WTC11 (cell line): ENCODE results near the gene ZNF564.

Source experiments
- GRHL2 ChIP-seq: fragments of 250-450 bp; sonication (Bioruptor Pico); IDR thresholded peaks from 2 replicates; pipeline ENCODE4 v1.8.0; 2022; ENCODE audit warnings: mild to moderate bottlenecking, moderate library complexity; ENCODE audit not compliant: insufficient replicate concordance, severe bottlenecking
- IRF2 ChIP-seq: sonication (generic); formaldehyde crosslinking; IDR thresholded peaks from 2 replicates; pipeline ENCODE4 v1.8.0; 2022; ENCODE audit warnings: low read depth, missing genetic modification reagents, borderline replicate concordance
- NFE2L1 ChIP-seq: sonication (generic); formaldehyde crosslinking; IDR thresholded peaks from 2 replicates; pipeline ENCODE4 v1.8.1; 2023; ENCODE audit warnings: missing genetic modification reagents
- RELA ChIP-seq: sonication (generic); formaldehyde crosslinking; IDR thresholded peaks from 2 replicates; pipeline ENCODE4 v1.8.1; 2022; ENCODE audit warnings: missing genetic modification reagents, mild to moderate bottlenecking, borderline replicate concordance
- SP1 ChIP-seq: sonication (generic); formaldehyde crosslinking; conservative IDR thresholded peaks from 2 replicates; pipeline ENCODE4 v1.8.1; 2022; ENCODE audit warnings: missing genetic modification reagents
- TEAD4 ChIP-seq: sonication (generic); formaldehyde crosslinking; IDR thresholded peaks from 2 replicates; pipeline ENCODE4 v1.8.0; 2022; ENCODE audit warnings: mild to moderate bottlenecking, missing genetic modification reagents
- ZNF396 ChIP-seq: fragments of 250-450 bp; sonication (Bioruptor Pico); IDR thresholded peaks from 2 replicates; pipeline ENCODE4 v1.8.0; 2021; ENCODE audit warnings: mild to moderate bottlenecking, moderate library complexity, borderline replicate concordance
- ZNF416 ChIP-seq: fragments of 250-450 bp; sonication (Bioruptor Pico); IDR thresholded peaks from 2 replicates; pipeline ENCODE4 v1.9.0; 2021; ENCODE audit warnings: mild to moderate bottlenecking, inconsistent platforms
- TF ChIP-seq, protein P1 (sequence below): fragments of 200-600 bp; IDR thresholded peaks from 2 replicates; pipeline ENCODE4 v1.8.0; 2022; ENCODE audit warnings: antibody characterized with exemption
- TF ChIP-seq, protein P2 (sequence below): sonication (generic); formaldehyde crosslinking; IDR thresholded peaks from 2 replicates; pipeline ENCODE4 v1.8.0; 2023; ENCODE audit warnings: missing genetic modification reagents
- TF ChIP-seq, protein P3 (sequence below): sonication (generic); formaldehyde crosslinking; IDR thresholded peaks from 2 replicates; pipeline ENCODE4 v1.8.0; 2023; ENCODE audit warnings: mild to moderate bottlenecking, missing genetic modification reagents

DNA sequence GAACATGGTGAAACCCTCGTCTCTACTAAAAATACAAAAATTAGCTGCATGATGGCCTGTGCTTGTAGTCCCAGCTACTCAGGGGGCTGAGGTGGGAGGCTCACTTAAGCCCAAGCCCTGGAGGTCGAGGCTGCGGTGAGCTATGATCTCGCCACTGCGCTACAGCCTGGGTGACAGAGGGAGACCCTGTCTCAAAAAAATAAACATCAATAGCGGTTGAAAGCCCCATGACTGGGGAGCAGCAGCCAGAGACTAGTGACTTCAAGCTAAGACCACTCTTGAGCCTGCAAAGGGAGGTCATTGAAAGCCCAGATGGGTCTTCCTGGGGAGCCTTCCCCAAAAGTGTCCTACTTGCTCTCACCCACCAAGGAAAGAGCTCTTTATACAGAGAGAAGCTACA, 54.8 kb downstream of the ZNF564 start:
- TF ChIP-seq, protein P1, sequence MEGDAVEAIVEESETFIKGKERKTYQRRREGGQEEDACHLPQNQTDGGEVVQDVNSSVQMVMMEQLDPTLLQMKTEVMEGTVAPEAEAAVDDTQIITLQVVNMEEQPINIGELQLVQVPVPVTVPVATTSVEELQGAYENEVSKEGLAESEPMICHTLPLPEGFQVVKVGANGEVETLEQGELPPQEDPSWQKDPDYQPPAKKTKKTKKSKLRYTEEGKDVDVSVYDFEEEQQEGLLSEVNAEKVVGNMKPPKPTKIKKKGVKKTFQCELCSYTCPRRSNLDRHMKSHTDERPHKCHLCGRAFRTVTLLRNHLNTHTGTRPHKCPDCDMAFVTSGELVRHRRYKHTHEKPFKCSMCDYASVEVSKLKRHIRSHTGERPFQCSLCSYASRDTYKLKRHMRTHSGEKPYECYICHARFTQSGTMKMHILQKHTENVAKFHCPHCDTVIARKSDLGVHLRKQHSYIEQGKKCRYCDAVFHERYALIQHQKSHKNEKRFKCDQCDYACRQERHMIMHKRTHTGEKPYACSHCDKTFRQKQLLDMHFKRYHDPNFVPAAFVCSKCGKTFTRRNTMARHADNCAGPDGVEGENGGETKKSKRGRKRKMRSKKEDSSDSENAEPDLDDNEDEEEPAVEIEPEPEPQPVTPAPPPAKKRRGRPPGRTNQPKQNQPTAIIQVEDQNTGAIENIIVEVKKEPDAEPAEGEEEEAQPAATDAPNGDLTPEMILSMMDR, result no peak
- TF ChIP-seq ZNF396 (CRISPR knock-in tag) (no peak), SP1 (no peak), TEAD4 (no peak), NFE2L1 (CRISPR knock-in tag) (no peak), IRF2 (CRISPR knock-in tag) (no peak), GRHL2 (no peak), RELA (CRISPR knock-in tag) (no peak), ZNF416 (no peak)
- TF ChIP-seq, protein P2, sequence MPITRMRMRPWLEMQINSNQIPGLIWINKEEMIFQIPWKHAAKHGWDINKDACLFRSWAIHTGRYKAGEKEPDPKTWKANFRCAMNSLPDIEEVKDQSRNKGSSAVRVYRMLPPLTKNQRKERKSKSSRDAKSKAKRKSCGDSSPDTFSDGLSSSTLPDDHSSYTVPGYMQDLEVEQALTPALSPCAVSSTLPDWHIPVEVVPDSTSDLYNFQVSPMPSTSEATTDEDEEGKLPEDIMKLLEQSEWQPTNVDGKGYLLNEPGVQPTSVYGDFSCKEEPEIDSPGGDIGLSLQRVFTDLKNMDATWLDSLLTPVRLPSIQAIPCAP (CRISPR knock-in tag), result no peak
- TF ChIP-seq, protein P3, sequence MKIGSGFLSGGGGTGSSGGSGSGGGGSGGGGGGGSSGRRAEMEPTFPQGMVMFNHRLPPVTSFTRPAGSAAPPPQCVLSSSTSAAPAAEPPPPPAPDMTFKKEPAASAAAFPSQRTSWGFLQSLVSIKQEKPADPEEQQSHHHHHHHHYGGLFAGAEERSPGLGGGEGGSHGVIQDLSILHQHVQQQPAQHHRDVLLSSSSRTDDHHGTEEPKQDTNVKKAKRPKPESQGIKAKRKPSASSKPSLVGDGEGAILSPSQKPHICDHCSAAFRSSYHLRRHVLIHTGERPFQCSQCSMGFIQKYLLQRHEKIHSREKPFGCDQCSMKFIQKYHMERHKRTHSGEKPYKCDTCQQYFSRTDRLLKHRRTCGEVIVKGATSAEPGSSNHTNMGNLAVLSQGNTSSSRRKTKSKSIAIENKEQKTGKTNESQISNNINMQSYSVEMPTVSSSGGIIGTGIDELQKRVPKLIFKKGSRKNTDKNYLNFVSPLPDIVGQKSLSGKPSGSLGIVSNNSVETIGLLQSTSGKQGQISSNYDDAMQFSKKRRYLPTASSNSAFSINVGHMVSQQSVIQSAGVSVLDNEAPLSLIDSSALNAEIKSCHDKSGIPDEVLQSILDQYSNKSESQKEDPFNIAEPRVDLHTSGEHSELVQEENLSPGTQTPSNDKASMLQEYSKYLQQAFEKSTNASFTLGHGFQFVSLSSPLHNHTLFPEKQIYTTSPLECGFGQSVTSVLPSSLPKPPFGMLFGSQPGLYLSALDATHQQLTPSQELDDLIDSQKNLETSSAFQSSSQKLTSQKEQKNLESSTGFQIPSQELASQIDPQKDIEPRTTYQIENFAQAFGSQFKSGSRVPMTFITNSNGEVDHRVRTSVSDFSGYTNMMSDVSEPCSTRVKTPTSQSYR (CRISPR knock-in tag), result no peak
